ENCODE results near the gene NEURL1B.

Gene NEURL1B

GRCh38 chr5:172623313-172623980 is 17.6 kb upstream of the NEURL1B start:
- Histone ChIP-seq H3K4me3 (IDR thresholded peaks at IDR 0.05; ENCODE audit: insufficient read depth, low read depth, low read length) (no peak overlapping the region), H2AFZ (ENCODE audit: low read depth) (no peak overlapping the region), H3K27ac (no peak overlapping the region), H3K79me2 (ENCODE audit: insufficient read depth, low read depth) (no peaks in the 10 kb centered on the region), H4K20me1 (ENCODE audit: insufficient read depth) (no peaks in the 10 kb centered on the region), H3K36me3 (ENCODE audit: insufficient read depth) (no peaks in the 10 kb centered on the region), H3K4me1 (ENCODE audit: low read depth, poor library complexity, severe bottlenecking) (no peaks in the 10 kb centered on the region), H3K9ac (no peak overlapping the region), H3K4me2 (no peak overlapping the region), H3K27me3 (ENCODE audit: insufficient read depth, low read depth) (no peaks in the 10 kb centered on the region)
- no peak for TF ChIP-seq CTCF (conservative IDR thresholded peaks at IDR 0.05; ENCODE audit: low read depth, low read length)

- H3K9ac ChIP-seq = no peak overlapping the region
- no peak overlapping the region for H3K27ac ChIP-seq
- H3K27me3 ChIP-seq (ENCODE audit: insufficient read depth, low read depth) = no peaks in the 10 kb centered on the region
- no peak for TF ChIP-seq CTCF (conservative IDR thresholded peaks at IDR 0.05; ENCODE audit: low read depth, low read length)
- H3K4me3 ChIP-seq (IDR thresholded peaks at IDR 0.05; ENCODE audit: insufficient read depth, low read depth, low read length) = no peak overlapping the region
- H3K79me2 ChIP-seq (ENCODE audit: insufficient read depth, low read depth) = no peaks in the 10 kb centered on the region
- H3K4me2 ChIP-seq = no peak overlapping the region
- H2AFZ ChIP-seq (ENCODE audit: low read depth) = no peak overlapping the region
- H4K20me1 ChIP-seq (ENCODE audit: insufficient read depth) = no peaks in the 10 kb centered on the region
- H3K36me3 ChIP-seq (ENCODE audit: insufficient read depth) = no peaks in the 10 kb centered on the region
- no peaks in the 10 kb centered on the region for H3K4me1 ChIP-seq (ENCODE audit: low read depth, poor library complexity, severe bottlenecking)
These were observed 16.7 kb upstream of the NEURL1B start for GRCh38 chr5:172624083-172624995.

- Histone ChIP-seq H3K27me3 (ENCODE audit: insufficient read depth, low read depth) (no peaks in the 10 kb centered on the region), H3K9ac (no peak overlapping the region), H3K4me1 (ENCODE audit: low read depth, poor library complexity, severe bottlenecking) (no peaks in the 10 kb centered on the region), H3K36me3 (ENCODE audit: insufficient read depth) (no peaks in the 10 kb centered on the region), H3K79me2 (ENCODE audit: insufficient read depth, low read depth) (no peaks in the 10 kb centered on the region), H4K20me1 (ENCODE audit: insufficient read depth) (no peaks in the 10 kb centered on the region), H3K27ac (no peak overlapping the region), H3K4me2 (no peak overlapping the region), H3K4me3 (IDR thresholded peaks at IDR 0.05; ENCODE audit: insufficient read depth, low read depth, low read length) (no peak overlapping the region), H2AFZ (ENCODE audit: low read depth) (no peak overlapping the region)
- no peak for TF ChIP-seq CTCF (conservative IDR thresholded peaks at IDR 0.05; ENCODE audit: low read depth, low read length)
These were observed 15.8 kb upstream of the NEURL1B start for GRCh38 chr5:172624996-172625964.

- H3K4me1 ChIP-seq (ENCODE audit: low read depth, poor library complexity, severe bottlenecking) = no peaks in the 10 kb centered on the region
- H3K9ac ChIP-seq = no peak overlapping the region
- H4K20me1 ChIP-seq (ENCODE audit: insufficient read depth) = no peaks in the 10 kb centered on the region
- no peak overlapping the region for H3K27ac ChIP-seq
- no peak overlapping the region for H2AFZ ChIP-seq (ENCODE audit: low read depth)
- H3K27me3 ChIP-seq (ENCODE audit: insufficient read depth, low read depth) = no peaks in the 10 kb centered on the region
- no peak for TF ChIP-seq CTCF (conservative IDR thresholded peaks at IDR 0.05; ENCODE audit: low read depth, low read length)
- no peaks in the 10 kb centered on the region for H3K36me3 ChIP-seq (ENCODE audit: insufficient read depth)
- no peak overlapping the region for H3K4me3 ChIP-seq (IDR thresholded peaks at IDR 0.05; ENCODE audit: insufficient read depth, low read depth, low read length)
- H3K4me2 ChIP-seq = no peak overlapping the region
- no peaks in the 10 kb centered on the region for H3K79me2 ChIP-seq (ENCODE audit: insufficient read depth, low read depth)
These were observed 15.0 kb upstream of the NEURL1B start for GRCh38 chr5:172626031-172626581.

Measured in KMS-11 (cell line).